ENCODE results near the gene DUT. TPM values are rescaled to one million over a fixed set of nuclear protein-coding genes. Genes with fewer than 3 reads are reported as not detected.

The DUT gene
- total and polyA plus RNA-seq, 2 experiments from 2014 or later, result 82.5 to 420 TPM

DNA sequence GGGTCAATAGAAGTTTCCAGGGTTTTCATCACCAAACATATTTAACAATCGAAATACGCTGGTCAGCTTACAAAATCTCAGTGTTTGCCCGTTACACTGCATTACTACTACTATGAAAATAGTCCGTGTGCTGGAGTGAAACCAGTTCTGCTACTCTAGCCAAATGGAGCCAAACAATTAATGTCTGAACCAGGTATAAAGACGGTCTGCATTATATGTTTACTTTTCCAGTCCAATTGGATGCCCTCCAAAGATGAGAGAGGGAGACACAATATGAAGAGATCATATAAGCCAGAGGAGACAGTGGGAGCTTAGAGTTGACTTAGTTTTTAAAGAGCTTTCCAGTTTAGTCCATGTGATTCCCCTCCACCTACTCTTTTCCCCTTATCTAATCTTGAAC lies 6.3 kb upstream of the DUT start:
- Histone ChIP-seq H3K4me2 (no peak overlapping the region), H3K27ac (ENCODE audit: low read depth) (no peak overlapping the region), H3K9me2 (ENCODE audit: insufficient read depth) (no peaks in the 10 kb centered on the region), H3F3A (replicated peaks; ENCODE audit: low read depth) (no peaks in the 10 kb centered on the region), H3K36me3 (ENCODE audit: insufficient read depth) (no peaks in the 10 kb centered on the region), H3K4me1 (ENCODE audit: insufficient read depth) (peaks cover 4% of the 10 kb centered on the region), H3K79me2 (replicated peaks; ENCODE audit: insufficient read depth) (peaks cover 9% of the 10 kb centered on the region), H3K27me3 (ENCODE audit: insufficient read depth) (no peaks in the 10 kb centered on the region), H4K20me1 (replicated peaks; ENCODE audit: insufficient read depth) (no peaks in the 10 kb centered on the region), H2AFZ (no peak overlapping the region), H3K4me3 (no peak overlapping the region)
- ATAC-seq (no peak), DNase-seq (ENCODE audit: low spot score) (no peak)
- H3K36me3 Mint-ChIP-seq (ENCODE audit: low read depth), result no peaks in the 10 kb centered on the region
- H3K4me1 Mint-ChIP-seq, result peaks cover 4% of the 10 kb centered on the region
- TF ChIP-seq POLR2AphosphoS5 (IDR thresholded peaks at IDR 0.05; ENCODE audit: low read depth), result no peak
- no peak for TF ChIP-seq ZNF331 (CRISPR knock-in tag; IDR thresholded peaks at IDR 0.05; ENCODE audit: low read depth)
- TF ChIP-seq EZH2 (IDR thresholded peaks at IDR 0.05; ENCODE audit: low read depth, unreplicated experiment), result no peak
- TF ChIP-seq, protein P1, sequence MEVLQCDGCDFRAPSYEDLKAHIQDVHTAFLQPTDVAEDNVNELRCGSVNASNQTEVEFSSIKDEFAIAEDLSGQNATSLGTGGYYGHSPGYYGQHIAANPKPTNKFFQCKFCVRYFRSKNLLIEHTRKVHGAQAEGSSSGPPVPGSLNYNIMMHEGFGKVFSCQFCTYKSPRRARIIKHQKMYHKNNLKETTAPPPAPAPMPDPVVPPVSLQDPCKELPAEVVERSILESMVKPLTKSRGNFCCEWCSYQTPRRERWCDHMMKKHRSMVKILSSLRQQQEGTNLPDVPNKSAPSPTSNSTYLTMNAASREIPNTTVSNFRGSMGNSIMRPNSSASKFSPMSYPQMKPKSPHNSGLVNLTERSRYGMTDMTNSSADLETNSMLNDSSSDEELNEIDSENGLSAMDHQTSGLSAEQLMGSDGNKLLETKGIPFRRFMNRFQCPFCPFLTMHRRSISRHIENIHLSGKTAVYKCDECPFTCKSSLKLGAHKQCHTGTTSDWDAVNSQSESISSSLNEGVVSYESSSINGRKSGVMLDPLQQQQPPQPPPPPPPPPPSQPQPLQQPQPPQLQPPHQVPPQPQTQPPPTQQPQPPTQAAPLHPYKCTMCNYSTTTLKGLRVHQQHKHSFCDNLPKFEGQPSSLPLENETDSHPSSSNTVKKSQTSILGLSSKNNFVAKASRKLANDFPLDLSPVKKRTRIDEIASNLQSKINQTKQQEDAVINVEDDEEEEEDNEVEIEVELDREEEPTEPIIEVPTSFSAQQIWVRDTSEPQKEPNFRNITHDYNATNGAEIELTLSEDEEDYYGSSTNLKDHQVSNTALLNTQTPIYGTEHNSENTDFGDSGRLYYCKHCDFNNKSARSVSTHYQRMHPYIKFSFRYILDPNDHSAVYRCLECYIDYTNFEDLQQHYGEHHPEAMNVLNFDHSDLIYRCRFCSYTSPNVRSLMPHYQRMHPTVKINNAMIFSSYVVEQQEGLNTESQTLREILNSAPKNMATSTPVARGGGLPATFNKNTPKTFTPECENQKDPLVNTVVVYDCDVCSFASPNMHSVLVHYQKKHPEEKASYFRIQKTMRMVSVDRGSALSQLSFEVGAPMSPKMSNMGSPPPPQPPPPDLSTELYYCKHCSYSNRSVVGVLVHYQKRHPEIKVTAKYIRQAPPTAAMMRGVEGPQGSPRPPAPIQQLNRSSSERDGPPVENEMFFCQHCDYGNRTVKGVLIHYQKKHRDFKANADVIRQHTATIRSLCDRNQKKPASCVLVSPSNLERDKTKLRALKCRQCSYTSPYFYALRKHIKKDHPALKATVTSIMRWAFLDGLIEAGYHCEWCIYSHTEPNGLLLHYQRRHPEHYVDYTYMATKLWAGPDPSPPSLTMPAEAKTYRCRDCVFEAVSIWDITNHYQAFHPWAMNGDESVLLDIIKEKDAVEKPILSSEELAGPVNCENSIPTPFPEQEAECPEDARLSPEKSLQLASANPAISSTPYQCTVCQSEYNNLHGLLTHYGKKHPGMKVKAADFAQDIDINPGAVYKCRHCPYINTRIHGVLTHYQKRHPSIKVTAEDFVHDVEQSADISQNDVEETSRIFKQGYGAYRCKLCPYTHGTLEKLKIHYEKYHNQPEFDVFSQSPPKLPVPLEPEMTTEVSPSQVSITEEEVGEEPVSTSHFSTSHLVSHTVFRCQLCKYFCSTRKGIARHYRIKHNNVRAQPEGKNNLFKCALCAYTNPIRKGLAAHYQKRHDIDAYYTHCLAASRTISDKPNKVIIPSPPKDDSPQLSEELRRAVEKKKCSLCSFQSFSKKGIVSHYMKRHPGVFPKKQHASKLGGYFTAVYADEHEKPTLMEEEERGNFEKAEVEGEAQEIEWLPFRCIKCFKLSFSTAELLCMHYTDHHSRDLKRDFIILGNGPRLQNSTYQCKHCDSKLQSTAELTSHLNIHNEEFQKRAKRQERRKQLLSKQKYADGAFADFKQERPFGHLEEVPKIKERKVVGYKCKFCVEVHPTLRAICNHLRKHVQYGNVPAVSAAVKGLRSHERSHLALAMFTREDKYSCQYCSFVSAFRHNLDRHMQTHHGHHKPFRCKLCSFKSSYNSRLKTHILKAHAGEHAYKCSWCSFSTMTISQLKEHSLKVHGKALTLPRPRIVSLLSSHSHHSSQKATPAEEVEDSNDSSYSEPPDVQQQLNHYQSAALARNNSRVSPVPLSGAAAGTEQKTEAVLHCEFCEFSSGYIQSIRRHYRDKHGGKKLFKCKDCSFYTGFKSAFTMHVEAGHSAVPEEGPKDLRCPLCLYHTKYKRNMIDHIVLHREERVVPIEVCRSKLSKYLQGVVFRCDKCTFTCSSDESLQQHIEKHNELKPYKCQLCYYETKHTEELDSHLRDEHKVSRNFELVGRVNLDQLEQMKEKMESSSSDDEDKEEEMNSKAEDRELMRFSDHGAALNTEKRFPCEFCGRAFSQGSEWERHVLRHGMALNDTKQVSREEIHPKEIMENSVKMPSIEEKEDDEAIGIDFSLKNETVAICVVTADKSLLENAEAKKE (CRISPR knock-in tag; IDR thresholded peaks at IDR 0.05), result no peak
- no peak for TF ChIP-seq ZNF114 (CRISPR knock-in tag; IDR thresholded peaks at IDR 0.05)
- TF ChIP-seq CREB1 (CRISPR knock-in tag; IDR thresholded peaks at IDR 0.05; ENCODE audit: low read depth), result no peak
- no peak for TF ChIP-seq EZH2phosphoT487 (IDR thresholded peaks at IDR 0.05; ENCODE audit: unreplicated experiment)
- TF ChIP-seq, protein P2, sequence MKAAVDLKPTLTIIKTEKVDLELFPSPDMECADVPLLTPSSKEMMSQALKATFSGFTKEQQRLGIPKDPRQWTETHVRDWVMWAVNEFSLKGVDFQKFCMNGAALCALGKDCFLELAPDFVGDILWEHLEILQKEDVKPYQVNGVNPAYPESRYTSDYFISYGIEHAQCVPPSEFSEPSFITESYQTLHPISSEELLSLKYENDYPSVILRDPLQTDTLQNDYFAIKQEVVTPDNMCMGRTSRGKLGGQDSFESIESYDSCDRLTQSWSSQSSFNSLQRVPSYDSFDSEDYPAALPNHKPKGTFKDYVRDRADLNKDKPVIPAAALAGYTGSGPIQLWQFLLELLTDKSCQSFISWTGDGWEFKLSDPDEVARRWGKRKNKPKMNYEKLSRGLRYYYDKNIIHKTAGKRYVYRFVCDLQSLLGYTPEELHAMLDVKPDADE (IDR thresholded peaks at IDR 0.05), result no peak
- no peaks in the 10 kb centered on the region; the same call in 2 of the 3 replicates for H3K9me3 Mint-ChIP-seq
- H3K27me3 Mint-ChIP-seq (ENCODE audit: insufficient read depth, low read depth, poor library complexity), result peaks cover 1% of the 10 kb centered on the region
- H3K27ac Mint-ChIP-seq, result no peak overlapping the region
- H3K4me3 Mint-ChIP-seq, result no peak overlapping the region
